HG02885 (cell line): ENCODE data around the gene LDLRAD4.
A peak's percentile ranks its signal among the peaks of the same experiment; 100 is the strongest.

Experiments
- ATAC-seq: cut with Tn5 transposase; IDR thresholded peaks from one replicate; pipeline ENCODE4 v1.9.1; 2021; ENCODE audit warnings: mild to moderate bottlenecking; ENCODE audit not compliant: unreplicated experiment, poor library complexity

LDLRAD4 gene

GRCh38 chr18:13437796-13438506 lies 219.4 kb downstream of the LDLRAD4 start:
- ATAC-seq = no peak

GRCh38 chr18:13438507-13439056 lies 220.0 kb downstream of the LDLRAD4 start:
- no peak for ATAC-seq

GRCh38 chr18:13439461-13439860 lies 220.9 kb downstream of the LDLRAD4 start:
- ATAC-seq = no peak

GRCh38 chr18:13440277-13441248 lies 222.0 kb downstream of the LDLRAD4 start:
- ATAC-seq = no peak

- no peak for ATAC-seq
Measured at GRCh38 chr18:13441736-13442135, 223.2 kb downstream of the LDLRAD4 start.

- ATAC-seq = no peak
Measured at GRCh38 chr18:13442451-13442850, 223.9 kb downstream of the LDLRAD4 start.

- no peak for ATAC-seq
Measured at GRCh38 chr18:13443552-13443951, 225.0 kb downstream of the LDLRAD4 start.

- no peak for ATAC-seq
Measured at GRCh38 chr18:13444430-13445240, 226.1 kb downstream of the LDLRAD4 start.

GRCh38 chr18:13445241-13445897 lies 226.8 kb downstream of the LDLRAD4 start:
- no peak for ATAC-seq

GRCh38 chr18:13446024-13446423 lies 227.5 kb downstream of the LDLRAD4 start:
- no peak for ATAC-seq

GRCh38 chr18:13446610-13447461 lies 228.3 kb downstream of the LDLRAD4 start:
- ATAC-seq = no peak

GRCh38 chr18:13447621-13448334 lies 229.2 kb downstream of the LDLRAD4 start:
- ATAC-seq = no peak

GRCh38 chr18:13448335-13448795 lies 229.8 kb downstream of the LDLRAD4 start:
- ATAC-seq = no peak

GRCh38 chr18:13449651-13450050 lies 231.1 kb downstream of the LDLRAD4 start:
- ATAC-seq = no peak

GRCh38 chr18:13450289-13451212 lies 232.0 kb downstream of the LDLRAD4 start:
- ATAC-seq = peak; percentile 87

- ATAC-seq = peak; percentile 30
Measured at GRCh38 chr18:13451213-13451540, 232.6 kb downstream of the LDLRAD4 start.
